ENCODE results near the gene ERCC6.

Gene ERCC6

GRCh38 chr10:49549640-49550346, 10.9 kb upstream of the ERCC6 start:
- no peak for DNase-seq (ENCODE audit: low spot score)

- no peak for DNase-seq (ENCODE audit: low spot score)
Observed at GRCh38 chr10:49543604-49544003, 4.7 kb upstream of the ERCC6 start.

- DNase-seq (ENCODE audit: low spot score): no peak
Observed at GRCh38 chr10:49542353-49542752, 3.4 kb upstream of the ERCC6 start.

DNA sequence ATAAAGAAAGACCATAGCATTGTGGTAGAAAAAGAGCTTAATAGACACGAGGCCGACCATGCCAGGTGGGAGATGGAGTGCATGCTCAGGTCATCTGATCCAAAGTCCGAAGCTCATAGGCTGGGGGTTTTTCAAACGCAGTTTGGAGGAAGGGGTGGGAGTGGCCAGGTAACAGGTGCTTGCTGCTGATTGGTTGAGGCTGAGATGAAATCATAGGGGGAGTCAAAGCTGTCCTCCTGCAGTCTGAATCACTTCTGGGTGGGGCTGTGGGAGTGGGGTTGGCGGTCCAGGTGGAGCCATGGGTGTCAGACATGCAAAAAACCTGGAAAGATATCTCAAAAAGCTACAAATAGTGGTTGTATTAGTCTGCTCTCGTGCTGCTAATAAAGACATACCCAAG, 2.8 kb upstream of the ERCC6 start:
- no peak for DNase-seq (ENCODE audit: low spot score)

GRCh38 chr10:49540056-49540797, 1.3 kb upstream of the ERCC6 start:
- no peak for DNase-seq (ENCODE audit: low spot score)

DNA sequence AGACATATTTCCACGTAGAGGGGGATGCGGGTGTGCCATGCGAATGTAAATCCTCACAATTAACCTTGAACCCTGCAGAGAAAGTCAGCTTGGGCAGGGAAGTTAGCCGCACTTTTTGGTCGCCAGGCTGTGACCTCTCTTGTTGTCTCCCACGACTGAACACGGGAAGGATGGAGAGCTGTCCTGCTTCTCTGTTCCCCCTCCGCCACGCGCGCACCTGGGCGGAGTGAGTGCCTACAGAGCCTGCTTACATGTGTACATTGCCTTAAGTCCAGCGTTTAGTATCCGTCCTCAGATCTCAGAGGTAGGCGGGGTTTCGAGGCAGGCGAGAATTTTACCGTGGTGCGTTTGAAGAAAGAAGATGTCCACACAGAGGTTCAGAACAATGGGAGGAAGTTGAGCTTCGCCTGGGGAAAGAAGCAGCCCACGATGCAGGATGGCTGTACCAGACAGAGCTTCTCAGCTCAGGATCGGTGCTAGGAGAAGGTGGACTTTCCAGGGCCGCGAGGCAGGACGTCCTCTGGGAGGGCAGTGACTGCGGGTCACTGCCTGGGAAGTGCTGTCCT, 482 bp upstream of the ERCC6 start:
- DNase-seq (ENCODE audit: low spot score): peak; percentile 34

- peak; percentile 72 for DNase-seq (ENCODE audit: low spot score)
Observed at GRCh38 chr10:49534670-49535381, 4.1 kb downstream of the ERCC6 start.

DNA sequence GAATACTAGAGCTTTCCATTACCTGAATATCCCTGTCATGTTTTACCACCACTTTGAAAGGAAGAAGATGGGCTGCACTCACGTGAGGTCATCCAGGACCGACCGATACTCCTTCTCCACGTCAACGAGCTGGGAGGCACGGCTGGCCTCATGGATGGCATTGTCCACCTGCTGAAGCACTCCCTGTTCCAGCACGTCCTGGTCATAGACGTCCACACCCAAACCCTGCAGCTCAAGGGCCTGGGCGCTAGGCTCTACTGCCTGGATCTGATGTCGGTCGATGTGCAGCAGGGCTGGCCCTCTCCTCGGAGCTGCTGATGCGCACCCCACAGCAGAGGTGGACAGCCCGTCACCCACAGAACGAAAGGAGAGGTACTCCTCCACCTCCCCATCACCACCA, 6.5 kb downstream of the ERCC6 start:
- DNase-seq (ENCODE audit: low spot score): no peak

GRCh38 chr10:49528977-49529506, 9.9 kb downstream of the ERCC6 start:
- DNase-seq (ENCODE audit: low spot score): no peak

DNA sequence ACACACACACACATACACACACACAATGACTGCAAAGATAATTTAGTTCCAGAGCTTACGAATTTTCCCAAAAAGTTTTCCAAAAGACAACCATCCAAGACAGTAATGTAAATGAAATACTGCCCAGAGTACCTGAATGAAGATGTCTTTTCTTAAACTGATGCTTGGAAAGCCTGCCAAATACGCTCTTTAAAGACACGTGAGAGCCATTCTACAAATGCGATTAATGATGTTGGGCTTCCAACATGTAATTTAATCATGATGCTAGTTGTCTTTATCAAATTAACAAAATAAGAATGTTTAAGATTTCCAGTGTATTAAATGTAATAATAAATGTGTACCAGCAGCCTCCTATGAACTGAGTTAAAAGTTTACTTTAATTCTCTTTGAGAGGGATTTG, 11.1 kb downstream of the ERCC6 start:
- DNase-seq (ENCODE audit: low spot score): no peak

DNA sequence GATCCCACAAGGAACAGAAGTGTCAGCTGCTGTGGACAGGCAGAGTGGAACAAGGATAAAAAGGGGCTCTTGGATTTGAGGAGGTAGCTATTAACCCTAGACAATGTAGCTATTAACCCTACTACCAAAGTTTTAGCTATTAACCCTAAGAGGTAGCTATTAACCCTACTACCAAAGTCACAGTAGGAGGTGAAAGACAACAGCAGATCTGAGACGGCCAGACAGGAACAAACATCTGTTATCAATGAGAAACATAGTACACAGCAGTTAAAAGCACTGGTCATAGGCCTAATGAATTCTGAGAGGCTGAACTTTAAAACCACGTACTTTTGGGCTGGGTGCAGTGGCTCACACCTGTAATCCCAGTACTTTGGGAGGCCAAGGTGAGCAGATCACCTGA, 11.9 kb downstream of the ERCC6 start:
- no peak for DNase-seq (ENCODE audit: low spot score)

GRCh38 chr10:49526619-49527018, 12.3 kb downstream of the ERCC6 start:
- DNase-seq (ENCODE audit: low spot score): no peak

GRCh38 chr10:49524496-49524895, 14.4 kb downstream of the ERCC6 start:
- no peak for DNase-seq (ENCODE audit: low spot score)

- DNase-seq (ENCODE audit: low spot score): no peak
Observed at GRCh38 chr10:49523301-49523700, 15.6 kb downstream of the ERCC6 start.

DNA sequence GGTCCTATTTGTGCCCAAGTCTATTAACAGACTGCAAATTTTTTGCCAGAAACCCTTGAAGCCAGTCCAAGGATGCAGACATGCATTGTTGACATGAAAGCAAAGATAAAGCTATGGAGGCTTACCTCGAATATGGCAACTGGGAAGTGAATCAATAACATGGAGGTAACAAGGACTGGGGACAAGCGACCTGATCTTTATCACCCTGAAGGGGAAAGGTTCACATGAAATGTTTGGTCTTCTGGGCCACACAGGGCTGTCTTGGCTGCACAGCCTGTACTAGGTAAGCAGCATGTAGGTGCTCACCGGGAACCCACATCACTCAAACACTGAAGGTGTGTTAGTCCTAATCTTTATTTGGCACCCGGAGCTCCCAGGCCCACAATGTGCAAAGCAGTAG, 17.9 kb downstream of the ERCC6 start:
- no peak for DNase-seq (ENCODE audit: low spot score)

DNA sequence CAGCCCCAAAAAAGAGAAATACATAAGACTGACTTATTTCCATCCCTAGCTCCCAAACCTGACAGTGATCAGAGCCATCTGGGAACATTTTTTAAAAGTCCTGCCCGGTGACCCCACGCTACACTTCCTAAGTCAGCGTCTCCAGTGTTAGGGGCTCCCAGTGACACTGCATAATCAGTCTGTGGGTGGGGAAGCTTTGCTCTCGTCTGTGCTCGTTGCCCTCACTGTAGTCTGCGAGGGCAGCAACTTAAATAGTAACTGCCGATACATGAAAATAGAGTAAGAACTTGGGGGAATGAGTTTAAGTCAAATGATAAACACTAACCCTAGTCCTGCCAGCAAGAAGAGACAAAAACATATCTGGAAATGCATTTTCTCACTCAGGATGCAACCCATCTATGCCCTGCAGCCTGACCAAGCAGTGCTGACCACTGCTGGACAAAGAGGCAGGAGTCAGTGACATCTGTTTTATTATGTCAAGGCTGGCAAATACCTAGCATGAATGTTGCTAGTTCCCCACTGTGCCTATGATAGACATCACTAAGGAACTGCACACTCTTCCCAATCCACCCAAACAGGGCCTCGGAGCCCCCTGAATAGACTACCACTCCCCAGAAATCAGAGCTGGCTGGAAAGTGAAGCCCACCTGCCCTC, 18.7 kb downstream of the ERCC6 start:
- no peak for DNase-seq (ENCODE audit: low spot score)

DNA sequence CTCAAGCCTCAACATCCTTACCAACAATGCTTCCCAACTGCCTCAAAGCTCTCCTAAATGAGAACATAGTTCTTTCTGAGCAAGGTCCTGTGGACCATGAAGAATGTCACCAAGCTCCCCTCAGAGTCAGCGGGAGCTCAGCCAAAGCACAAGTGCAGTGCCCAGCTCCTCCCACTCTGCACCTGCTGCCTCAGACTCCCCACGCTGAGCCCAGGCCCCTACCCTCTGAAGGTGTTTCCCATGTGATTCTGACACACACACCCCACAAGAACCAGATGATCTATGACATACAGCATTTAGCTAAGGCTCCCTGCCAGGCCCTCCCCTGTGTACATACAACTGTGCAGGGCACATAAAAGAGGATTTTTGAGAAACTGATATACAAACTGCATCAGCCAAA, 19.2 kb downstream of the ERCC6 start:
- no peak for DNase-seq (ENCODE audit: low spot score)

GRCh38 chr10:49518982-49519578, 19.8 kb downstream of the ERCC6 start:
- DNase-seq (ENCODE audit: low spot score): peak; percentile 32

DNA sequence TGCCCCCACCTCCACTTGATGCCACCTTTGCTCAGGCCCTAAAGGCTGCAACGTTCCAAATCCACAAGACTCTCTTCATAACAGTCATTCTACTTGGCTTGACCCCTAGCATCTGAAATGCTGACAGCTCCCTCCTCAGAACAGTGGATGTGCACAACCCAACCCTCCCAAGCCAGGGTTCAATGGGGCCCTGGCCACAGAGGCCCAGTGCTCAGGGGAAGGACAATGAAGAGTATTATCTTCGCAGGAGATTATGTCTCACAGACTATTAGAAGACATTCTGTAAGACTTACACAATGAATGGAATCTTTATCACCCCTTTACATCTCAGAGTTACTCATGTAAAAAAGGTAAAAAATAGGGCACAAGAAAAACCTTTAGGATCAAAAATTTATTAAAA, 20.4 kb downstream of the ERCC6 start:
- no peak for DNase-seq (ENCODE audit: low spot score)

- DNase-seq (ENCODE audit: low spot score): no peak
Observed at GRCh38 chr10:49516216-49516970, 22.5 kb downstream of the ERCC6 start.

All from hepatic stellate cell (primary cell).